Non-pigmented ciliary epithelial cell (primary cell): ENCODE results near the gene IGFBPL1.

Source experiments
- DNase-seq: peaks from one replicate; pipeline ENCODE4 v3.0.0-alpha.2; 2010; ENCODE audit warnings: low read depth

Gene IGFBPL1

GRCh38 chr9:38396371-38396671 lies 27.9 kb downstream of the IGFBPL1 start:
- DNase-seq = no peak

- no peak for DNase-seq
Measured at GRCh38 chr9:38395653-38396370, 28.4 kb downstream of the IGFBPL1 start.

GRCh38 chr9:38394416-38394815 lies 29.8 kb downstream of the IGFBPL1 start:
- no peak for DNase-seq

GRCh38 chr9:38393128-38393796 lies 31.0 kb downstream of the IGFBPL1 start:
- DNase-seq = no peak

GRCh38 chr9:38392235-38393127 lies 31.8 kb downstream of the IGFBPL1 start, which contains the start of gene ALDH1B1:
Gene ALDH1B1, plus strand, starts transcription at chr9:38392702. Its CDS starts 3,047 bp downstream, at chr9:38395749.
- DNase-seq = no peak

GRCh38 chr9:38391278-38392118 lies 32.8 kb downstream of the IGFBPL1 start:
- no peak for DNase-seq

GRCh38 chr9:38390851-38391250 lies 33.4 kb downstream of the IGFBPL1 start:
- no peak for DNase-seq

- DNase-seq = no peak
Measured at GRCh38 chr9:38390442-38390841, 33.8 kb downstream of the IGFBPL1 start.

- no peak for DNase-seq
Measured at GRCh38 chr9:38389313-38389712, 34.9 kb downstream of the IGFBPL1 start.

- DNase-seq = no peak
Measured at GRCh38 chr9:38388283-38389223, 35.7 kb downstream of the IGFBPL1 start.

- DNase-seq = no peak
Measured at GRCh38 chr9:38387751-38388150, 36.5 kb downstream of the IGFBPL1 start.

GRCh38 chr9:38387066-38387465 lies 37.2 kb downstream of the IGFBPL1 start:
- DNase-seq = no peak

- DNase-seq = no peak
Measured at GRCh38 chr9:38386319-38386895, 37.8 kb downstream of the IGFBPL1 start.

- no peak for DNase-seq
Measured at GRCh38 chr9:38385896-38386295, 38.4 kb downstream of the IGFBPL1 start.

- no peak for DNase-seq
Measured at GRCh38 chr9:38384990-38385848, 39.0 kb downstream of the IGFBPL1 start.

GRCh38 chr9:38382141-38382540 lies 42.1 kb downstream of the IGFBPL1 start:
- DNase-seq = no peak

- DNase-seq = no peak
Measured at GRCh38 chr9:38380872-38381534, 43.3 kb downstream of the IGFBPL1 start.

- DNase-seq = no peak
Measured at GRCh38 chr9:38380230-38380871, 43.9 kb downstream of the IGFBPL1 start.
